Middle frontal gyrus (tissue), 1 donor: ENCODE data around the gene SPINK7.
"Not testable (repeated sequence)": the region's sequence is repeated elsewhere in the genome, so short reads cannot be mapped to it uniquely, and the experiment has no call there.

Source experiments
- DNase-seq: peaks from one replicate; pipeline ENCODE4 v3.0.0-alpha.2; 2015; ENCODE audit warnings: low spot score; ENCODE audit errors: extremely low spot score

The SPINK7 gene

DNA sequence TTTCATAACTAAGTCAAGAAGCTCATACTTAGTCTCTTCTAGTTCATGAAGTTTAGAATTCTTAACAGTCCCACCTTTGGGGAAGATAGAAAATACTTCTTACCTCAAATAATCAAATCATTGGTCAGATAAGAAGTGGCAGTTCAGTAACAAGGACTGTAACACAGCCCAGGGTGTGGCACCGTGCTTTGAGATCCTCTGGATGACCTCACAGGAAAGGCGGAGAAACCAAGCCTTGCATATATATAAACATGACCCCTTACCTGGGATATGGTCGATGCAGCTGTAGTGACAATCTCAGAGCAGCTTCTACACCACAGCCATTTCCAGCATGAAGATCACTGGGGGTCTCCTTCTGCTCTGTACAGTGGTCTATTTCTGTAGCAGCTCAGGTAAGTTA, at the start of gene SPINK7:
TSS of gene SPINK7 (plus strand) at position 271 of the 400 bp plus-strand sequence. CDS start at position 332, 61 bp downstream.
- no peak for DNase-seq

DNA sequence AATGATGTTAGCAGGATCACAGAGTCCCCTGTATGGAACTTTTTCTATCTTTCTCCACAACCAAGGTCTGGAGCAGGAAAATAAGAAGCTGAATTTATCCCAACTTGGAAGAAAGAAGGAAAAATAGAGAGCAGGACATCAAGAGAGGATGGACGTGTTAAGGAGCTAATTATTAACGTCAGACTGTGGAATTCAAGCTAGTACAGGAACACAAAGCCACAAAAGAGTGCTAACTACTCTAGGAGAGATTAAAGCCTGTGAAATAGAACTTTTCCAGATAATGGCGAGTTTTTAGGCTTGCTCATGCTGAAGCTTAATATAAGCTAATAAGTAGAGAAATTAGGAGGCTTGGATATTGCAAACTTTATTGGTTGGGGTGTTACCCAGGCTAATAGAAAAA, 44.3 kb upstream of the SPINK7 start:
- DNase-seq = no peak

- DNase-seq = no peak
Observed at GRCh38 chr5:148268566-148268965, 43.7 kb upstream of the SPINK7 start, which contains the start of gene SPINK13. SPINK13 (plus strand) TSS chr5:148268794; CDS start chr5:148270073, 1,279 bp downstream.

DNA sequence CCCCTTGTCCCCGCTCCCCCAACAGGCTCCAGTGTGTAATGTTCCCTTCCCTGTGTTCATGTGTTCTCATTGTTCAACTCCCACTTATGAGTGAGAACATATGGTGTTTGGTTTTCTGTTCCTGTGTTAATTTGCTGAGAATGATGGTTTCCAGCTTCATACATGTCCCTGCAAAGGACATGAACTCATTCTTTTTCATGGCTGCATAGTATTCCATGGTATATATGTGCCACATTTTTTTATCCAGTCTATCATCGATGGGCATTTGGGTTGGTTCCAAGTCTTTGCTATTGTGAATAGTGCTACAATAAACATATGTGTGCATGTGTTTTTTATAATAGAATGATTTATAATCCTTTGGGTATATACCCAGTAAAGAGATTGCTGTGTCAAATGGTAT, 37.1 kb upstream of the SPINK7 start:
- DNase-seq = not testable (repeated sequence)

DNA sequence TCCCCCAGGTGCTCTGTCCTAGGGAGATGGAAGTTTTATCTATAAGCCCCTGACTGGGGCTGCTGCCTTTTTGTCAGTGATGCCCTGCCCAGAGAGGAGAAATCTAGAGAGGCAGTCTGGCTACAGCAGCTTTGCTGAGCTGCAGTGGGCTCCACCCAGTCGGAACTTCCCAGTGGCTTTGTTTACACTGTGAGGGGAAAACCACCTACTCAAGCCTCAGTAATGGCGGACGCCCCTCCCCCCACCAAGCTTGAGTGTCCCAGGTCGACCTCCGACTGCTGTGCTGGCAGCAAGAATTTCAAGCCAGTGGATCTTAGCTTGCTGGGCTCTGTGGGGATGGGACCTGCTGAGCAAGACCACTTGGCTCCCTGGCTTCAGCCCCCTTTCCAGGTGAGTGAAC, 31.3 kb upstream of the SPINK7 start:
- DNase-seq = not testable (repeated sequence)

GRCh38 chr5:148281336-148281735, 30.9 kb upstream of the SPINK7 start:
- not testable (repeated sequence) for DNase-seq

GRCh38 chr5:148290271-148291195, 21.7 kb upstream of the SPINK7 start:
- DNase-seq = no peak

- DNase-seq = no peak
Observed at GRCh38 chr5:148297731-148298130, 14.5 kb upstream of the SPINK7 start.

DNA sequence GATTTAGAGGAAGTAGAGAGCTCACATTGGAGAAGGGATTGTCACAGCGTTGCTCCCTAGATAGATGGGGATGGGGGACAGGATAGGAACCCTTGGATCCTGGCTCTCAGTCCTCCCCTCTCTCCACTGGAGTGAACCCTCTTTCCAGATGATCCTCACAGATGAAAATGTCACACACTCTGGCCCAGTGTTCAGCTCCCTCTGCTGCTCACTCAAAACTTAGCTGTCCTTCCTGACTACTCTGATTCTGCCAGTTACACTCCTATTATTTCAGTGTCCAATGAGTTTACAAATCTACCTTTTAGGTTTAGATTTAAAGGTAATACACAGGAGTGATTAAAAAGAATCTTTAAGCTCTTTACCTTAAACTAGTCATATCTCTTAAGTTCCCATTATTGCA, 5.8 kb upstream of the SPINK7 start:
- DNase-seq = no peak

GRCh38 chr5:148309019-148309418, 3.2 kb upstream of the SPINK7 start:
- no peak for DNase-seq

DNA sequence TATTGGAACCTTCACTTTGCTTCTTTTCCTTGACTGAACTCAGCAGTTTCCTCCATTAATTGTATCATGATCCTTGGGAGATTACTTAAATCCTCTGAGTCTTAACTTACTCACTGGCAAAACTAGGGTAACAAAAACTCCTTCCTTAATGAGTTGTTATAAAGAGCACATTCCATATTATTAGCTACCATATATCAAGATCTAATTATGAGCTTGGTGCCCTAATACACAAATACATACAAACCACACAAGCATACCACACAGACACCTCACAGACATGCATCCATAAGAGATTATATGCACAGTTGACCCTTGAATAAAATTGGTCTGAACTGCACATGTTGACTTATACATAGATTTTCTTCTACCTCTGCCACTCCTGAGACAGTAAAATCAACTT, 2.5 kb upstream of the SPINK7 start:
- DNase-seq = no peak

DNA sequence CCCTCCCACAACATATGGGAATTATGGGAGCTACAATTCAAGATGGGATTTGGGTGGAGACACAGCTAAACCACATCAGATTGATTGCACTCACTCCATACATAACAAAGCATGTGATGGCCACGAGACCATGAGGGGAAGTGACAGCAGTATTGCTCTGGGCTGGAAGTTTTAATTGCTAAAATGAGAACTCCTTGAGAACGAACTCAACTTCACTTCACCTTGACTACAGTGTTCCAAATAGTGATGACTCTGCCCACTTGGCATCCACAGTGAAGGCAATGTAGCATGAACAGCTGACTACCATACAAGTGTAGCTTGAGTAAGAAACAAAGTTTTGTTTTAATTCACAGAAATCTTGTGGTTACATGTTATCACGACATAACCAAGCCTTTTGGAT, 739 bp upstream of the SPINK7 start:
- no peak for DNase-seq

DNA sequence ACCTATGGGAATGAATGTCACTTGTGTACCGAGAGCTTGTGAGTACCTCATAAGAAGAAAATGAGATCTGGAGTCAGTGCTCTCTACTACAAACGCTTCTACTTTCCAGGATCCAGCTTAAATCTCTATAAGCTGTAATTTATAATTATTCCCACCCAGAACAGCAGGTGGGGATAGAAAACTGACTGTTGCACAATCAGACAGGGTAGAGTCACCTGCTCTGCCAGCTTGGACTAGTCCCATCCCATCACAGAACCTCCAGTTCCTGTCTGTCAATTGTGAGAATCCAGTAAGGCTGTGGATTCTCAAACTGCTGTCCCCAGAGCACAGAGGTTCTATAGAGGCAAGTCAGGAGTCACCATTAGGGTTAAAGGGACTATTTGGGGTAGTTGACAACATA, 2.0 kb downstream of the SPINK7 start:
- DNase-seq = no peak

DNA sequence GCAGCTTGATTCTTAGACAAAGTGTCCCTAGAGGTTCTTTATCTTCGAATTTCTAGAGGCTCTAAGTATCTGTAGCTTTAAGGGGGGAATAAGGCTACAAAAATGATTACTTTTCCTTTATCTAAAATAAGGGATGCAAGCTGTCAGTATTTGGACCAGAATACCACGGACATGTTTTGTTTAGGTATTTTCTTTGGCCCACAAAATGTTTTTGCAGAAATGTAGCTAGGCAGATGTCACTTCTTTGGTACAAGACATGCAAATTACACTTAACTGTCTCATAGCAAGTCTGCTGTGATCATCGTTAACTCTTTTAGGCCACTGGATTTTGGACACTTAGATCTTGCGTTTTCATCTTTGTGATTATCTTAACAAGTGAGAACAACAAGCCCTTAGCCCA, 2.5 kb downstream of the SPINK7 start:
- no peak for DNase-seq

- DNase-seq = not testable (repeated sequence)
Observed at GRCh38 chr5:148320011-148320963, 8.1 kb downstream of the SPINK7 start.

DNA sequence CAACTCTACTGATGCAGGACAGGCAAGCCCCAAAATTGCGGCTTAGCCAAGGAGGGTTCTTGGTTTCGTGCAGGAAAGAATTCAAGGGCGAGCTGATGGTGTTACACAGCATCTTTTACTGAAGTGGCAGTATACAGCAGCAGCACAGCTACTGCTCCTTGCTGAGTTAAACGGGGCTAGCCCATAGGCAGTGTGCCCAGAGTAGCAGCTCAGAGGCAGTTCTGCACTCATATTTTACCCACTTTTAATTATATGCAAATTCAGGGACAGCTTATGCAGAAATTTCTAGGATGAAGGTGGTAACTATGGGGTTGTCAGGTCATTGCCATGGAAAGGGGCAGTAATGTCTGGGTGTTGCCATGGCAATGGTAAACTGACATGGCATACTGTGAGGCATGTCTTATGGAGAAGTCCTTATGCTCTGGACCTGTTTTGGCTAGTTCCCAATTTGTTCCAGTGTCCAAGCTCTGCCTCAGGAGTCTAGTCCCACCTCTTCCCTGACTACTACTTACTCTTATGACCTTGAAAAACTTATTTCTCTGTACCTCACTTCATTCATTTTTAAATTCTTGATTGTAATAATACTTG, 21.1 kb downstream of the SPINK7 start:
- DNase-seq = no peak

- no peak for DNase-seq
Observed at GRCh38 chr5:148335259-148335658, 23.0 kb downstream of the SPINK7 start, which contains the start of gene SPINK9. SPINK9 (plus strand) TSS chr5:148335559; CDS start chr5:148335614, 55 bp downstream.

- DNase-seq = no peak
Observed at GRCh38 chr5:148336704-148337435, 24.6 kb downstream of the SPINK7 start.

DNA sequence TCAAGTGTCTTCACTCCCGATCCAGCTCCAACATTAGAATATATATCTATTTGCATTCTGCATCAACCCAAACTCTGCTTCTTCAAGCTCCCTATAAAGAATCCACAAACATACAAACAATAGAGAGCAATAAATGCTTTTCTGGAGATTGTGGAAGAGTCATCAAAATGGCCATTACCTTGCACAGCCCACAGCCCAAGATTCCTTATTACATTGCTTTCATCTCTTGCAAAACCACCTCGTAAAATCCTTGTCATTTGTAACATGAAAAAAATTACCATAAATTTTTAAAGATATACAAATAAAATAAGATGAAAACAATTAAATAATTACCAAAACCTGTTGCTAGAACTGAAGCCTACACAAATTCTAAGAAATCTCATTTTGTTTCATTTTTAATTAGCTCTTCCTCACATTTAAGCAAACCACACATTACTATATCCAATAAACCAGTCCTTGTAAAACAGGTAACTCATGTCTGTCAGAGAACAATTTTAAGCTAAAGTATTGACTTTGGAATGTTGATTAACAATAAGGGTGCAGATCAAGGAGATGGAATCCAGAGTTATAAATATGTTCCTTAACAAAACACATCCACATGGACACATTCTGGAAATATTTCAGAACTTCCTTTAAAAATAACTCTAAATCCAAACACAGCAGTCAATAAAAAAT, 30.3 kb downstream of the SPINK7 start:
- no peak for DNase-seq

DNA sequence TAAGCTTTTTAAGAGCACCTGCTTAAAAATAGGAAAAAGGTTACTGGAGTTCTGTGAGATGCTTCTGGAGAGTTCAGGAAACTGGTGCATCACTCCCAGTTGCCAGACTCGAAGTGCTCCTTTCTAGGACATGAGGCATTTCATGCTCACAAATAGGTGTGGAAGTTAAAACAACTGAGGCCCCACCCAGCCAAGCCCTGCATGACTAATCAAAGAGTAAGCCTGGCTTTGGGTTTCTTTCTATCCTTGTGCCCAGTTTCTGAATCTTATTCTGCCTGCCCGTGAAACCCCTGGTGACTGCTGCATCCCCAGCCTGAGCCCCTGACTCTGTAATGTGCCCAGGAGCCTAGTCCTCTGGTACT, 30.8 kb downstream of the SPINK7 start:
- no peak for DNase-seq
